ENCODE results near the gene RLN3. TPM values are rescaled to one million over a fixed set of nuclear protein-coding genes. Genes with fewer than 3 reads are reported as not detected.
"Not testable (repeated sequence)": the region's sequence is repeated elsewhere in the genome, so short reads cannot be mapped to it uniquely, and the experiment has no call there.

Gene RLN3
- total RNA-seq, 1 donor from 2014 or later = not detected

DNA sequence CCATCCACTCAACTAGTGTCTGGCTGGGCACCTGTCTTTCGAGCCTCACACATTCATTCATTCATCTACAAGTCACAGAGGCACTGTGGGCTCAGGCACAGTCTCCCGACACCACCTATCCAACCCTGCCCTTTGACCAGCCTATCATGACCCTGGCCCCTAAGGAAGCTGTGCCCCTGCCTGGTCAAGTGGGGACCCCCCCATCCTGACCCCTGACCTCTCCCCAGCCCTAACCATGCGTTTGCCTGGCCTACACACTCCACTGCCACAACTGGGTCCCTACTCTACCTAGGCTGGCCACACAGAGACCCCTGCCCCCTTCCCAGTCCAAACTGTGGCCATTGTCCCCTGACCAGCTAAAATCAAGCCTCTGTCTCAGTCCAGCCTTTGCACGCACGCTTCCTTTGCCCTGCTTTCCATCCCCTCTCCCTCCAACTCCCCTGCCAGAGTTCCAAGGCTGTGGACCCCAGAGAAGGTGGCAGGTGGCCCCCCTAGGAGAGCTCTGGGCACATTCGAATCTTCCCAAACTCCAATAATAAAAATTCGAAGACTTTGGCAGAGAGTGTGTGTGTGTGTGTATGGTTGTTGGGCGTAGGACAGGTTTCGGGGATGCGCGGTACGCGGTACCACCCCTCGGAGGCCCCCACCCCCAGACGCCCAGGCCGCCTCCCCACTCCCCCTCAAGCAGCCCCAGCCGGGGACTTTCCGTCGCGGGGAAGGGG is 3.2 kb downstream of the RLN3 start:
- Mint-ChIP-seq H3K27me3 (ENCODE audit: unreplicated experiment) (peaks cover 10% of the 10 kb centered on the region), H3K4me1 (ENCODE audit: unreplicated experiment) (peaks cover 3% of the 10 kb centered on the region), H3K4me3 (ENCODE audit: unreplicated experiment) (peak overlapping the region; percentile 81), H3K36me3 (ENCODE audit: low read depth, unreplicated experiment) (no peaks in the 10 kb centered on the region), H3K9me3 (ENCODE audit: unreplicated experiment) (no peaks in the 10 kb centered on the region), H3K27ac (ENCODE audit: unreplicated experiment) (peak overlapping the region; percentile 27)
- TF ChIP-seq CTCF (IDR thresholded peaks at IDR 0.05; ENCODE audit: unreplicated experiment) = no peak
- no peak for DNase-seq (ENCODE audit: low spot score)

DNA sequence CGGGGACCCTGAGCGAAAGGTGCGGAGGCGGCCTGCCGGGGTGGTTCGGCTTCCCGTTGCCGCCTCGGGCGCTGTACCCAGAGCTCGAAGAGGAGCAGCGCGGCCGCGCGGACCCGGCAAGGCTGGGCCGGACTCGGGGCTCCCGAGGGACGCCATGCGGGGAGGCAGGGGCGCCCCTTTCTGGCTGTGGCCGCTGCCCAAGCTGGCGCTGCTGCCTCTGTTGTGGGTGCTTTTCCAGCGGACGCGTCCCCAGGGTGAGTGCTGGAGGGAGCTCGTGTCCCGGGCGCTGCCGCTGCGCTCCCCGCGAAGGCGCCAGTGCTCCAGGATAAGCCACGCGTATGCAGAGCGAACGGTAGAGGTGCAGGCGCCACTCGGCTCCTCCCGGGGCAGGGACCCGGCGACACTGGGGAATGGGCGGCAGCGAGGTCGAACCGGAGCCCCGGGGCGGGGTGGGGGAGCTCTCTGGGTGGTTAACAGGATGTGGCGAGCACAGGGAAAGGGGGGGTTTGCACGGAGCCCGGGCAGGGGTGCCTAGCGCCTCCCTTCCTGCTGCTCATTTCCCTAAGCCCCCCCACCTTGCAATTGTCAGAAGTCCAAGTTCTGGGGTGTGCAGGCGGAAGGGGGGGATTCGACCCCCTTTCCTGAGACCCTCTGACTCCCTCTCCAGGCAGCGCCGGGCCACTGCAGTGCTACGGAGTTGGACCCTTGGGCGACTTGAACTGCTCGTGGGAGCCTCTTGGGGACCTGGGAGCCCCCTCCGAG is 4.0 kb downstream of the RLN3 start, which contains the start of gene IL27RA:
IL27RA (plus strand) TSS at position 44 of the 762 bp plus-strand sequence; CDS start at position 155, 111 bp downstream.
- Mint-ChIP-seq H3K27me3 (ENCODE audit: unreplicated experiment) (peaks cover 10% of the 10 kb centered on the region), H3K4me3 (ENCODE audit: unreplicated experiment) (peak within 1 kb of the TSS; percentile 81), H3K4me1 (ENCODE audit: unreplicated experiment) (peaks cover 3% of the 10 kb centered on the region), H3K36me3 (ENCODE audit: low read depth, unreplicated experiment) (no peaks in the 10 kb centered on the region), H3K27ac (ENCODE audit: unreplicated experiment) (peak within 1 kb of the TSS; percentile 27), H3K9me3 (ENCODE audit: unreplicated experiment) (no peaks in the 10 kb centered on the region)
- peak; percentile 64 for TF ChIP-seq CTCF (IDR thresholded peaks at IDR 0.05; ENCODE audit: unreplicated experiment)
- DNase-seq (ENCODE audit: low spot score) = peak; percentile 52

GRCh38 chr19:14033946-14034345 is 6.0 kb downstream of the RLN3 start:
- no peaks in the 10 kb centered on the region for H3K9me3 Mint-ChIP-seq (ENCODE audit: unreplicated experiment)
- H3K27me3 Mint-ChIP-seq (ENCODE audit: unreplicated experiment) = peaks cover 13% of the 10 kb centered on the region
- no peak overlapping the region for H3K4me3 Mint-ChIP-seq (ENCODE audit: unreplicated experiment)
- no peaks in the 10 kb centered on the region for H3K36me3 Mint-ChIP-seq (ENCODE audit: low read depth, unreplicated experiment)
- peaks cover 3% of the 10 kb centered on the region for H3K4me1 Mint-ChIP-seq (ENCODE audit: unreplicated experiment)
- TF ChIP-seq CTCF (IDR thresholded peaks at IDR 0.05; ENCODE audit: unreplicated experiment) = no peak
- H3K27ac Mint-ChIP-seq (ENCODE audit: unreplicated experiment) = peak overlapping the region; percentile 32
- DNase-seq (ENCODE audit: low spot score) = no peak

- not testable (repeated sequence) for DNase-seq (ENCODE audit: low spot score); H3K4me3 Mint-ChIP-seq (ENCODE audit: unreplicated experiment); H3K9me3 Mint-ChIP-seq (ENCODE audit: unreplicated experiment); H3K36me3 Mint-ChIP-seq (ENCODE audit: low read depth, unreplicated experiment); H3K4me1 Mint-ChIP-seq (ENCODE audit: unreplicated experiment); H3K27ac Mint-ChIP-seq (ENCODE audit: unreplicated experiment)
- H3K27me3 Mint-ChIP-seq (ENCODE audit: unreplicated experiment) = peaks cover 10% of the 10 kb centered on the region
Measured at GRCh38 chr19:14035159-14035558, 7.2 kb downstream of the RLN3 start.

DNA sequence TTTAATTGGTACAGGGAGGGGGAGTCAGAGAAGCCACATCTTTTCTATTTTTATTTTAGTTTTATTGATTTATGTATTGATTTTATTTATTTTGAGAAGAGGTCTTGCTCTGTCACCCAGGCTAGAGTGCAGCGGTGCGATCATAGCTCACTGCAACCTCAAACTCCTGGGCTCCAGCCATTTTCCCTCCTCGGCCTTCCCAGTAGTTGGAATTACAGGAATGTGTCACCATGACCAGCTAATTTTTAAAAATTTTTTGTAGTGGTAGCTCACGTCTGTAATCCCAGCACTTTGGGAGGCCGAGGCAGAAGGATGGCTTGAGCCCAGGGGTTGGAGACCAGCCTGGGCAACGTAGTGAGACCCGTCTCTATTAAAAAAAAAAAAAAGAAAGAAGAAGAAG is 7.8 kb downstream of the RLN3 start:
- H3K27ac Mint-ChIP-seq (ENCODE audit: unreplicated experiment) = no peak overlapping the region
- no peak for DNase-seq (ENCODE audit: low spot score)
- H3K4me3 Mint-ChIP-seq (ENCODE audit: unreplicated experiment) = no peak overlapping the region
- no peak for TF ChIP-seq CTCF (IDR thresholded peaks at IDR 0.05; ENCODE audit: unreplicated experiment)
- H3K27me3 Mint-ChIP-seq (ENCODE audit: unreplicated experiment) = peaks cover 10% of the 10 kb centered on the region
- no peaks in the 10 kb centered on the region for H3K9me3 Mint-ChIP-seq (ENCODE audit: unreplicated experiment)
- H3K4me1 Mint-ChIP-seq (ENCODE audit: unreplicated experiment) = peaks cover 3% of the 10 kb centered on the region
- no peaks in the 10 kb centered on the region for H3K36me3 Mint-ChIP-seq (ENCODE audit: low read depth, unreplicated experiment)

Measured in endothelial cell (in vitro differentiated cells).